ENCODE measurements around the gene EFL1.
A peak's percentile ranks its signal among the peaks of the same experiment; 100 is the strongest.

EFL1 gene

DNA sequence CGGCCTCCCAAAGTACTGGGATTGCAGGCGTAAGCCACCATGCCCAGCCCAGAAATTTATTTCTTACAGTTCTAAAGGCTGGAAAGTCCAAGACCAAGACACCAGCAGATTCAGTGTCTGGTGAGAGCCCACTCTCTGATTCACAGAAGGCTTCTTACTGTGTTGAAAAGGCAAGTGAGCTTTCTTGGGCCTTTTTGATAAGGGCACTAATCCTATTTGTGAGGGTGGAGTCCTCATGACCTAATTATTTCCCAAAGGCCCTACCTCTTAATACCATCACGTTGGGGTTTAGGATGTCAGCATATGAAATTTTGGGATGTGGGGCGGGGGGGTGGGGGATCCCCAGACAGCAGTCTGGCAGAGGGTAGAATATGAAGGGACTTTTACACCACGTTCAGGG is 169.2 kb downstream of the EFL1 start:
- no peak overlapping the region for H3K27ac ChIP-seq
- no peak for TF ChIP-seq ZFX (IDR thresholded peaks at IDR 0.05)
- no peak for TF ChIP-seq CTCF (conservative IDR thresholded peaks at IDR 0.05)

DNA sequence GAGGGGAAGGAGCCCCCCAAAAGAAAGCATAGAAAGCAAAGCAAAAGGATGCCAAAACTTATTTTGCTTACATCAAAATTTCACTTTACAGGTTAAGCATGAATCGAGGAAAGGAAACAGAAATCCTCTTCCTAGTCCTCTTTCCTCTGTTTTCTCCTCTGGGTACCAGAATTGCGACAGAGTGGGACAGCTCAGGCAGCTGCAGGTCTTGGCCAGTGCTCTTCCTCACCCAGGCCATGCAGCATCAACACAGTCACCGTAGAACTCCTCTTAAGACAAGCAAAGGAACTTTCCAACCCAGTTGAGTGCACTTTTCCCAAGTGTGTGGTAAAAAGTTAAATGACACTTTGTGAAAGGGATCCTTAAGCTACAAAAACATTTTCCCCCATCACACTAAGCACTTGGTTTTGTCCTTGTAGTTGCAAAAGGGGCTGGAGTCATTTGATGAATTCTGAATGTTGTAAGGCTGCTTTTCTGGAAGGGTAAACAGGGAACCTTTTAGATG is 170.8 kb downstream of the EFL1 start:
- no peak overlapping the region for H3K27ac ChIP-seq
- TF ChIP-seq CTCF (conservative IDR thresholded peaks at IDR 0.05): no peak
- TF ChIP-seq ZFX (IDR thresholded peaks at IDR 0.05): no peak

DNA sequence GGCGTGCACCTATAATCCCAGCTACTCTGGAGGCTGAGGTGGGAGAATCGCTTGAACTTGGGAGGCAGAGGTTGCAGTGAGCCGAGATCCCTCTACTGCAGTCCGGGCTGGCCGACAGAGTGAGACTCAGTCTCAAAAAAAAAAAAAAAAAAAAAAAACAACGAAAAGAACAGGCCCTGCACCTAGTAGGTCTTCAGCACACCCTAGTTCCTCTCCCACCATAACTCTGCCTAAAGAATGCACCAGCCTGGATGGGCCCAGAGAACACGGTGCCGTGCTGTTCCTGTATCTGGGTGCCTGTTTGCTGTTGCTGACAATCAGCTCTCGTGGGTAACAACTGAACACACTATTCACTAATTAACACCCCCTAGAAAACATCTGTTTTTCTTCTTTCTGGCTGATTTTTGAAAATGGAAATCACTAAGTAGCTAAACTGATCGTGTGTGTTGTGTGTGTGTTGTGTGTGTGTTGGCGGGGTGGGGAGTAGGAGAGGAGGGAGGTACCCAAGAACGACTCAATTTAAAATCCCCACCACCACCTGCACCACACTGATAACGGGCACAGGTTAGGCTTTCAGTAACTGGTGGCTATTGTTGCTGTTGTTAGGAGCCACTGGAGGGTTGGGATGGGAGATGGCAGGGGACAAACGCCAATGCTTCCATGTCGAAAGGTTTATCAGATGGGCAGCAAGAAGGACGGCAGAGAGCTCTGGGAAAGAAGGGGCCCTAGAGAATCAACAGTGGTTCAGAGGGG is 176.1 kb downstream of the EFL1 start:
- no peak overlapping the region for H3K27ac ChIP-seq
- no peak for TF ChIP-seq CTCF (conservative IDR thresholded peaks at IDR 0.05)
- no peak for TF ChIP-seq ZFX (IDR thresholded peaks at IDR 0.05)

DNA sequence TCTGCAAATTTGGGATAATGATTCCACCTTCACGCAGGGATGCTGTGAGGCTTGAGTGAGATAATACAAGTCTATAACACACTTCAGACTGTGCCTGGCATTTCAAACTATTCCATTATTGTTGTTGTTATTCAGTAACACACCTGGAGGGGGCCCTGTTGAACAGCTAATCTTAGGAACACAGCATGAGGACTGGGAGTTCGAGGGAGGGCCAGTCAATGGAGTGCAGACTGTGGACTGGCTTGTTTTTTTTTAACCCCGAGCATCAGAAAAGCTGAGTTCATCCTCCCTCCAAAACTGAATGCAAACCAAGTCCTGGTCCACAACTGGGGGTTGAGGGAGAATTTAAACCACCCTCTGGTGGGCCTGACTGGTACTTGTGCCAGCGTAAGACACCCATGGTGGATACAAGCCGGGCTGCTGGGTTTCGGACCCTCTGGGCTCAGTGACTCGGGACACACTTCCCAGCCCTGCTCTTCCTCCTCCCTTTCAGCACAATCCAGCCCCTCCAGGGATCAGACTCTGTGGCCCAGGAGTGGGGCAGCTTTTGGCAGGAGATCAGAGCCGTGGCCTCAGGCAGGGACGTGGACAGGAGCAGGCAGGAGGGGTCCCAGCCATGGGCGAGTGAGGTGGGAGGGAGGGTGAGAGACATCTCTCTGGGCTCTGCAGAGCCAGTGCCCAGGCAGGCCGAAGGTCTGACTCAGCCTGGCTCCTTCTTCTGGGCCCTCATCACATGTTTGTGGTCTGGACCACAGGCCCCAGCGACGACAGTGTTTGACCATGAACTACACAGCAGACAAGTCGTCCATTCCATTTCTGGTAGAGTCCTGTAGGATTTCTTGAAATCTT is 180.4 kb downstream of the EFL1 start:
- no peak for TF ChIP-seq ZFX (IDR thresholded peaks at IDR 0.05)
- peak overlapping the region; percentile 2; the same call in 1 of the 2 replicates for H3K27ac ChIP-seq

- TF ChIP-seq ZFX (IDR thresholded peaks at IDR 0.05) (no peak), CTCF (conservative IDR thresholded peaks at IDR 0.05) (no peak)
- no peak overlapping the region for H3K27ac ChIP-seq
Observed at GRCh38 chr15:82080774-82081173, 181.8 kb downstream of the EFL1 start.

Data from C4-2B (cell line).